Endothelial cell of umbilical vein (primary cell): ENCODE measurements around the gene USF1.

Source experiments
- CTCF ChIP-seq, 2 donors: IDR thresholded peaks; 1 replicate in 1 of 2; 2 replicates in 1 of 2; pipeline ENCODE4 v1.5.1; 2011; ENCODE audit warnings: low read length in 2 of 2, mild to moderate bottlenecking in 2 of 2, moderate library complexity in 2 of 2, control low read depth in 1 of 2, inconsistent platforms in 1 of 2, low read depth in 1 of 2; ENCODE audit not compliant: insufficient read depth in 1 of 2; ENCODE audit errors: extremely low read depth in 1 of 2
- FOS ChIP-seq: IDR thresholded peaks from 2 replicates; pipeline ENCODE4 v1.6.1; 2011; ENCODE audit warnings: mild to moderate bottlenecking, low read length, moderate library complexity, borderline replicate concordance; ENCODE audit not compliant: insufficient read depth
- JUN ChIP-seq: IDR thresholded peaks from 2 replicates; pipeline ENCODE4 v1.6.1; 2011; ENCODE audit warnings: borderline replicate concordance, low read depth; ENCODE audit not compliant: insufficient read length, insufficient read depth
- POLR2A ChIP-seq: IDR thresholded peaks from 2 replicates; pipeline ENCODE4 v1.6.1; 2012; ENCODE audit warnings: low read depth, mild to moderate bottlenecking, control low read depth, low read length

- no peak for TF ChIP-seq POLR2A
- no peak for TF ChIP-seq CTCF (IDR thresholded peaks at IDR 0.05; ENCODE audit: extremely low read depth in 1 of 2, insufficient read depth in 1 of 2, low read depth in 1 of 2, low read length in 2 of 2)
- TF ChIP-seq JUN: no peak
- peak; percentile 18 for TF ChIP-seq FOS
These were observed 23.8 kb downstream of the USF1 start for GRCh38 chr1:161021970-161022353.
